GM10847 (cell line): Measurements from ENCODE around the gene MAP4K2.
A peak's percentile ranks its signal among the peaks of the same experiment; 100 is the strongest.

Experiments used
- POLR2A ChIP-seq: IDR thresholded peaks from 2 replicates; pipeline ENCODE4 v1.6.1; 2011; ENCODE audit not compliant: insufficient read length; ENCODE audit errors: extremely low read depth

MAP4K2 gene

GRCh38 chr11:64831411-64831891 lies 28.4 kb upstream of the MAP4K2 start:
- TF ChIP-seq POLR2A, result no peak

- no peak for TF ChIP-seq POLR2A
These were observed 26.7 kb upstream of the MAP4K2 start for GRCh38 chr11:64829536-64830251.

DNA sequence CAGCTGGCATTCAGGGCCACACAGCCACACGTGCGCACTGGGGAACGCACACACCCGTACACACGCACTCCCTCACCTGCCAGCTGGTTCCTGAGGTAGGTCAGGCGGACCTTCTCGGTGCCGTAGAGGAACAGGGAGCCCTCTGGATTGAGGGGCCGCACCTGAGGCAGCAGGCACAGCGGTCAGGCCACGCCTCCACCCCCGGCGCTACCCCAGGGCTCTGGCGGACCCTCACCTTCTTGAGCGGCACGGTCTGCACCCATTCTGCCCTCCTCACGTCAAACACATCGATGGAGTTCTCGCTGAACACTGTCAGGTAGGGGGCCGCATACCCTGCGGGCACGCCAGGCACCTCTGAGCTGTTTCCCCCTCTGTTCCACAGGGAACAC lies 24.4 kb upstream of the MAP4K2 start:
- TF ChIP-seq POLR2A, result no peak

GRCh38 chr11:64826578-64827450 lies 23.8 kb upstream of the MAP4K2 start:
- TF ChIP-seq POLR2A, result no peak

GRCh38 chr11:64826062-64826461 lies 23.0 kb upstream of the MAP4K2 start:
- TF ChIP-seq POLR2A, result no peak

DNA sequence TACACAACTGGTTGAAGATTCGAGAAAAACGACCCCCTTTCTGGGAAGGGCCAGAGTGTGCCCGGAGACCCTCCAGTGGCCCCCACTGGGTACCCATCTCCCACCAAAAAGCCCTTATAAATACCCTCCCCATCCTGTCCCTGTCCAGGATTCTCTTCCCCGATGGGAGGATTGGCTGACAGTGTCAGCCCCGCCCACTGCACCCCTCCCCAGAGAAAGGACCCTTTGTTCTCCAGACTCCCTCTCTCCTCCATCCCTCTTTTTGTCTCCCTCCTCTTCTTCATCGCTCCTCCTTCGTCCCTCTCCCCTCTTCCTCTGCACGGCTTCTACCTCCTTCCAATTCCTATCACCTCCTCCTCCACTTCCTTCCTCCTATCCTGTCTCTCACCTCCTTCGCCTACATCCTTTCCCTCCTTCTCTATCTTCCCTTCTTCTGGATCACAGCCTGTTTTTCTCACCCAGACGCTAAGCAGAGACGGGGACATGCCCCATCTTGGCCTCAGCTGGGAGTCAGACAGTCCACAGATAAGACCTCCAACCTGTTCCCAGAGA lies 20.6 kb upstream of the MAP4K2 start:
- no peak for TF ChIP-seq POLR2A

DNA sequence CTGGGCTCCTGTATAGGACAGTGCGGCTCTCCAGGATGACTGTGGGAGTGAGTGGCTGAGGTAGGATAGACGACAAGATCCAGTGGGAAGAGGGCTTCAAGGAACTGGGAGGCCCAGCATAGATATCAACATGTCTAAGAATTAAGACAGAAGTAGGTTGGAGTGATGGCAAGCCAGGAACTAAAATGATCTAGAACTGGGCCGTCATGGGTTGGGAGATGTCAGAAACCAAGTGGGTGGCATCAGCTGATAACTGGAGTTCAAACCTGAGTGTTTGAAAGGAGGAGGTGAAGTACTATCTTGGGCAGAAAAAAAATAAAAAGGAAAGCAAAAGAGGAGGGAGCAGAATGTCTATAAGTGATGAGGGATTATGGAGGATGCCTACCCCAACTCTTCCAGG lies 14.5 kb upstream of the MAP4K2 start:
- no peak for TF ChIP-seq POLR2A

- TF ChIP-seq POLR2A, result no peak
These were observed 11.7 kb upstream of the MAP4K2 start for GRCh38 chr11:64814712-64815187.

DNA sequence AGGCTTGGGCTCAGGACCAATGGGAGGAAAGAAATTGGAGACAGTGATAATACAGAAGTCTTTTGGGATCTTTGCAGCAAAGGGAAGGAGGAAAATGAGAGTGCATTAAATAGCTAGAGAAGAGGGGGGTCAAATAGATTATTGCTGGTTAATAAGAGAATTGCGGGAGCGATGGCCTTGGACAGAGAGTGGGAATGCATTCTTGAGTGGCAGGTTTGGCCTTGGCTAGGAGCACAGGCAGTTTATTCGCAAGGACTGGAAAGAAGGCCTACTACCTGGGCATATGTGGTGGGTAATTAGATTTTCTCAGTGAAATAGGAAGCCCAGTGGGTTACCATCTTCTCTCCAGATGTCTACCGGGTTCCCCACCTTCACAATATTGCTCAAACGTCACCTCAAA lies 10.8 kb upstream of the MAP4K2 start:
- no peak for TF ChIP-seq POLR2A

DNA sequence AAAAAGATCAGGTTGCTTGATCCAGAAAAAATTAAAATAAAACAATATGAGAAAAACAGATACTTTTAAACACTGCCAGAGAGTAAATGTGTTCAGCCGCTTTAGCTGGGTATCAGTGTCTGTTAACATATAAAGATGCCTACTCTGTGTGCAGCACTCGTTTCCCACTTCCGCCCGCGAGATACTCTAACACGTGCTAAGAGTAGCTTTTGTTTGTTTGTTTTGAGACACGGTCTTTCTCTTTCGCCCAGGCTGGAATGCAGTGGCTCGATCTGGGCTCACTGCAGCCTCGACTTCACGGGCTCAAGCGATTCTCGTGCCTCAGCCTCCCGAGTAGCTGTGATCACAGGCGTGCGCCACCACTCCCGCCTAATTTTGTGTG lies 7.9 kb upstream of the MAP4K2 start:
- no peak for TF ChIP-seq POLR2A

- peak; percentile 44 for TF ChIP-seq POLR2A
These were observed 7.4 kb upstream of the MAP4K2 start, which contains the start of gene MEN1 for GRCh38 chr11:64810271-64810890. Gene MEN1, minus strand, starts transcription at chr11:64810551. Its CDS starts 442 bp downstream, at chr11:64810109.

DNA sequence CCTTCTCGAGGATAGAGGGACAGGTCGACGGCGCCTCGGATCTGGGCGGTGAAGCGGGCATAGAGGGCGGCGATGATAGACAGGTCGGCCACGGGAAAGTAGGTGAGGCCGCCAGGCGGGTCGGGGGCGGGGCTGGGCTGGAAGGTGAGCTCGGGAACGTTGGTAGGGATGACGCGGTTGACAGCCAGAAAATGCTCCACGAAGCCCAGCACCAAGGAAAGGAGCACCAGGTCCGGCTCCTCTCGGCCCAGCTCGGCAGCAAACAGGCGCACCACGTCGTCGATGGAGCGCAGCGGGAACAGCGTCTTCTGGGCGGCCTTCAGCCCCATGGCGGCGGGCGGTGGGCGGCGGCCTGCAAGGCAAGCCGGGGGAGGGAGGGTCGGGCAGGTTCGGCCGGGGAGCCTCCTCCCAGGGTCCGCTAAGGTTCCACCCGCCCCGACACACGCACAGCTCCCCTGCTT lies 6.8 kb upstream of the MAP4K2 start:
- no peak for TF ChIP-seq POLR2A

DNA sequence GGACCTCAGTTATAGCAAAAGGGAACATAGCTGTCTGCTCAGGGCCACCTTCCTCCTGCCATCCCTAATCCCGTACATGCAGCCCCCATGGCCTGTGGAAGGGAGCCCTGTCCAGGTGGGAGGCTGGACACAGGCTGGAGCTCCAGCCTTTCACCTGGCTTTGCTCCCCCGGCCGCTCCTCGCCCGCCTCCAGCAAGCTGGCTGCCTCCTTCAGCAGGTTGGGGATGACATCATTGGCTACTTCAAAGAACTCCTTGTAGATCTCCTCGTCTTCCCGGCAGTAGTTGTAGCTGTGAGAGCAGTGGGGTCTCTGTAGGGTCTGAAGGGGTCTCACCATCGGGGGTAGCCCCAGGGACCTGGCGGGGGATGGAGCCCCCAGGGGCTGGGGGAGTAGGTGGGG lies 2.5 kb upstream of the MAP4K2 start:
- no peak for TF ChIP-seq POLR2A

- no peak for TF ChIP-seq POLR2A
These were observed 1.6 kb upstream of the MAP4K2 start for GRCh38 chr11:64804346-64805210.

- TF ChIP-seq POLR2A, result no peak
These were observed 882 bp upstream of the MAP4K2 start for GRCh38 chr11:64803846-64804345.
